ENCODE measurements around the gene RGS17.

- no peak for TF ChIP-seq CTCF (IDR thresholded peaks at IDR 0.05)
- no peak for TF ChIP-seq POLR2AphosphoS5 (IDR thresholded peaks at IDR 0.05)
- TF ChIP-seq POLR2A (IDR thresholded peaks at IDR 0.05) = no peak
- TF ChIP-seq EP300 (IDR thresholded peaks at IDR 0.05; ENCODE audit: low read depth) = no peak
Measured at GRCh38 chr6:153003366-153003690, 127.8 kb downstream of the RGS17 start.

Data from transverse colon (tissue), 4 donors.